ENCODE data around the gene GOLGA8Q. TPM values are rescaled to one million over a fixed set of nuclear protein-coding genes. Genes with fewer than 3 reads are reported as not detected.
"Not testable (repeated sequence)": the region's sequence is repeated elsewhere in the genome, so short reads cannot be mapped to it uniquely, and the experiment has no call there.

The GOLGA8Q gene
- total and polyA plus RNA-seq, 9 donors, result 0.49 to 3.4 (median 1.1) TPM

DNA sequence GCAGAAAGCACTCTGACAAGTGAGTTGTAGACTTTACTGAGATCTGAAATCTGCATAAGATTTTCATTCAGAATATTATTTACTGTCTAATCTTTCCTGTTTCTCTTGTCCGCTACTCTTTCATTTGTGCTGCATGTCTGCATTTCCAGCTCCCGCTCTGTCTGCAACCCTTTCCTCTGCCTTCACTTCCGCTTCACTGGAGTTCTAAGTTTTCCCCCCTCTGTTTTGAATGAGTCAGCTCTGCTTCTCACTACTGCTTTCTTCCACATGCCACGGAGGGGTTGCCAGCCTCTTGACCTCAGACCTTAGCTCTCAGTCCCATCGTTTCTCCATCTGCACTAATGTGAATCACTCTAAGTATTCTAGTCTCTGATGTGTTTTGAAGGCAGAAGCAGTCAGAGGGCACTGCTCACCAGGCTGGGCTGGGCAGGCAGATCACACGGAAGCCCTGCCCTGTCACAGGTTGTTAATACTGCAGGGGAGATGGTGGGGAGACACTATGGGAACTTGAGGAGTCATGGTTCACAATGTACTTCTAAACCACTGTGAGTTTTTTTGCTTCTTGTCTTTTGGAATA, 27.6 kb downstream of the GOLGA8Q start:
- H3K36me3 ChIP-seq (ENCODE audit: control insufficient read depth, insufficient read depth, low read length); H3K9me3 ChIP-seq (replicated peaks; ENCODE audit: control insufficient read depth, low read depth, low read length); H3K27me3 ChIP-seq (ENCODE audit: control insufficient read depth, insufficient read depth, low read length); H3K4me3 ChIP-seq (ENCODE audit: low read length); DNase-seq; H3K4me1 ChIP-seq (ENCODE audit: control insufficient read depth, insufficient read depth, low read length); H3K27ac ChIP-seq (ENCODE audit: low read length): not testable (repeated sequence)
- WGBS (ENCODE audit: insufficient coverage), result no CpG with 5 or more reads among the region's 6 CpGs

DNA sequence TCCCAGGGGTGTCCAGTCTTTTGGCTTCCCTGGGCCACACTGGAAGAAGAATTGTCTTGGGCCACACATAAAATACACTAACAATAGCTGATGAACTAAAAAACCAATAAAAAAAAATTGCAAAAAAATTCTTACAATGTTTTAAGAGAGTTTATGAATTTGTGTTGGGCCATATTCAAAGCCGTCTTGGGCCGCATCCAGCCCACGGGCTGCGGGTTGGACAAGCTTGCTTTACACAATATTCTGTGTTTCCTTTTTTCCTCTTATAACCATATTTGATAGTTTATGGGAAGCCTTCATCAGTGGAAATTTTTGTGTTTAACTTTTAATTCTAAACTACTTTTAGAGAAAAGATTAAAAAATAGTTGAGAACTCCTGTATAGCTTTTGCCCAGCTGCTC, 28.9 kb downstream of the GOLGA8Q start:
- WGBS (ENCODE audit: insufficient coverage), result no CpG with 5 or more reads among the region's 4 CpGs
- not testable (repeated sequence) for H3K9me3 ChIP-seq (replicated peaks; ENCODE audit: control insufficient read depth, low read depth, low read length); DNase-seq; H3K4me1 ChIP-seq (ENCODE audit: control insufficient read depth, insufficient read depth, low read length); H3K4me3 ChIP-seq (ENCODE audit: low read length); H3K27ac ChIP-seq (ENCODE audit: low read length); H3K27me3 ChIP-seq (ENCODE audit: control insufficient read depth, insufficient read depth, low read length); H3K36me3 ChIP-seq (ENCODE audit: control insufficient read depth, insufficient read depth, low read length)

DNA sequence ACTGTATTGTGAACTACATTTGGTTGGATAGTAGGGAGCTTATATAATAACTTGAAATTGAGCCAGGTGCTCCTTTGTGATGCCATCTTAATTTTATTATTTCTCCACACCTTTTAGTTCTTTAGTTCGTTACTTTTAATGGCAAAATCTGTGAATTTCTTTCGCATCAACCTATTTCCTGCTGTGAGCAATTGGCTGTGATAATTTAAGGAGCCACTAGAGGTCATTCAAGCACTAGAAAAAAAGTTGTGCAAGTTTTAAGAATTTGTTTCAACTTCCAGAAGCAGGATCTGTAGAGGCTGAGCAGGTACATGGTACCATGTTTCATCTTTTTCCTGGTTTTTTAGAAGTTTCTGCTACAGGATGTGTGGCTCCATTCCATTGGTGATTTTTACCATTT, 47.1 kb downstream of the GOLGA8Q start:
- no CpG with 5 or more reads among the region's 2 CpGs for WGBS (ENCODE audit: insufficient coverage)
- not testable (repeated sequence) for H3K27me3 ChIP-seq (ENCODE audit: control insufficient read depth, insufficient read depth, low read length); H3K27ac ChIP-seq (ENCODE audit: low read length); H3K9me3 ChIP-seq (replicated peaks; ENCODE audit: control insufficient read depth, low read depth, low read length); H3K4me3 ChIP-seq (ENCODE audit: low read length); H3K4me1 ChIP-seq (ENCODE audit: control insufficient read depth, insufficient read depth, low read length); DNase-seq; H3K36me3 ChIP-seq (ENCODE audit: control insufficient read depth, insufficient read depth, low read length)

DNA sequence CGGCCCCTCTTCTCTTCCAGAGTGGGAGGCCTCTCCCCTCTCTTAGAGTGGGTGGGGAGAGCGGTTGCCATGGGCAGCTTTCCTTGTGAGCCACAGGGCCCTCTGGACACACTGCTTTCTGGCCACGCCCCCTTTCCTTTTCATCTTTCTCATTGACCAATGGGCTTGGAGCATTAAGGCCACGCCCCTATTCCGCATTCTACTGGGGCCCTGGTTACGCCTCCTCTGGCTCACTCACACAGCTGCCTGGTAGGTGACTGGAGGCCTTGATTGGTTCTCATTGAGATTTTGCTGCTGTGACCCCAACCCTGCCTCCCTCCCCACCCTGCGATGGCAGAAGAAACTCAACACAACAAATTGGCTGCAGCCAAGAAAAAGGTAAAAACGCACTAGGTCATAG, 51.9 kb downstream of the GOLGA8Q start, which contains the start of gene GOLGA8H:
TSS of gene GOLGA8H (plus strand) at position 233 of the 400 bp plus-strand sequence. CDS start at position 331, 98 bp downstream.
- WGBS (ENCODE audit: insufficient coverage), result 83% methylated on average over 1 of the region's 8 CpGs
- H3K9me3 ChIP-seq (replicated peaks; ENCODE audit: control insufficient read depth, low read depth, low read length); H3K4me1 ChIP-seq (ENCODE audit: control insufficient read depth, insufficient read depth, low read length); H3K4me3 ChIP-seq (ENCODE audit: low read length); DNase-seq; H3K27me3 ChIP-seq (ENCODE audit: control insufficient read depth, insufficient read depth, low read length); H3K27ac ChIP-seq (ENCODE audit: low read length); H3K36me3 ChIP-seq (ENCODE audit: control insufficient read depth, insufficient read depth, low read length): not testable (repeated sequence)

Other genes with a start within 250 kb of the GOLGA8Q start
- 0.62 TPM for gene CHRFAM7A, start 158.5 kb upstream of the GOLGA8Q start, total RNA-seq
- gene CHRFAM7A, start 158.5 kb upstream of the GOLGA8Q start, polyA plus RNA-seq (ENCODE audit: insufficient read depth in 1 of 8, insufficient read length in 8 of 8, low replicate concordance in 1 of 8), result 1 to 10 TPM in 7 of 8 donors, under 1 TPM in 1; 0.66 to 2.4 (median 1.2) TPM
- 3.1 TPM for gene GOLGA8R, start 137.8 kb upstream of the GOLGA8Q start, total RNA-seq
- gene GOLGA8R, start 137.8 kb upstream of the GOLGA8Q start, polyA plus RNA-seq (ENCODE audit: insufficient read depth in 1 of 8, insufficient read length in 8 of 8, low replicate concordance in 1 of 8), result 10 to 100 TPM in 1 of 8 donors, 1 to 10 TPM in 7; 3.0 to 14.1 (median 4.9) TPM
- 0.49 TPM for gene GOLGA8H, start 52.0 kb downstream of the GOLGA8Q start, total RNA-seq
- gene GOLGA8H, start 52.0 kb downstream of the GOLGA8Q start, polyA plus RNA-seq (ENCODE audit: insufficient read depth in 1 of 8, insufficient read length in 8 of 8, low replicate concordance in 1 of 8), result under 1 TPM; 0.13 to 0.74 (median 0.45) TPM

All from muscle of leg (tissue), 11 donors.